GM21723 (cell line): ENCODE results near the gene PTPRM.
"Not testable (repeated sequence)": the region's sequence is repeated elsewhere in the genome, so short reads cannot be mapped to it uniquely, and the experiment has no call there.

ENCODE experiments used
- ATAC-seq: cut with Tn5 transposase; IDR thresholded peaks from one replicate; pipeline ENCODE4 v1.9.1; 2021; ENCODE audit warnings: mild to moderate bottlenecking, moderate library complexity; ENCODE audit not compliant: unreplicated experiment

PTPRM gene

DNA sequence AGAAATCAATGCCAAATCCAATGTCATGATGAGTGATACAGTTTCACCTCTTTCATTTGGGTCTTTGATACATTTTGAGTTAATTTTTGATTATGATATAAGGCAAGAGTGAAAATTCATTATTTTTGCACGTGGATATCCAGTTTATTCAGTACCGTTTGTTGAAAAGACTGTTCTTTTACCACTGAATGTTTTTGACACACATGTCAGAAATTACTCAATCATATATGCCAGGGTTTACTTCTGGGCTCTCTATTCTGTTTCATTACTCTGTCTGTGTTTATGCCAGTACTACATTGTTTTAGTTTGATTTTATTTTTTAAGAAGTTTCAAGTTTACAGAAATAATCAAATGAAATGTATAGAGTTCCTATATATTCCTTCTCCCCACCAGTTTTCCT lies 154.4 kb downstream of the PTPRM start:
- no peak for ATAC-seq

DNA sequence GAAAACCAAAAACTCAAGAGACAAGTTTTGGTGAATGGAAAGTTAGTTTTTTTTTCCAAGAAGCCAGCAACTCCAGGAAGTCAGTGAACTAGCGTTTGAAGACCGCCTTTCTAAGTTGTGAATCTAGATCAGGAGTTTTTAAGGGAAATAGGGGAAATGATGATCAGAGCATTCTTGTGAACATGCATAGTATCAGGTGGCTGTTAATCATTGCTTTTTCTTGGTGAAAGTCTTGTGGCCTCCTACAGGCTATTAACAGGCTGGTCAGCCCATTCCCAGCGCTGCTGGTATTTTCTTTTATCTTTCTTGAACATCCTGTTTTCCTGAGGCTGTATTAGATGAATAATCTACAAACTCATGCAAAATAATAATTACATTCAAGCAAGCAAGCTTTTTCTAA lies 155.8 kb downstream of the PTPRM start:
- ATAC-seq = no peak

DNA sequence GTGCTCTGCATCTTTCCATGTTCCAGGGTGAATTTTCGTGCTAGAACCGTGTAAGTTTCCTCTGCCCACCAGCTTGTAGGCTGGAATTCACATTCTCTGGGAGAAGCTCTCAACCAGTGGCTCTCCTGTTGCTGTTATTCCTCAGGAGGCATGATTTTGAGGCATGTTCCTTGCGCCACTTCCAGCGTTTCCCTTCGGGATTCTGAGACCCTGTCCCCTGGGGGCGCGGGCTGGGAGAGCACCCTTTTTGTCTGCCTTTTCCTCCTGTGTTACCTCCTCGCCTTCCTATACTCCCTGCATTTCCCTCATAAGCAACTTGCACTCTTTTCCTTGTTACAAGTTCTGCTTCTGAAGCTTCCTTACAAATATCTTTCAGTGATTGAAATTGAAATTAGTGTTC lies 156.4 kb downstream of the PTPRM start:
- no peak for ATAC-seq

DNA sequence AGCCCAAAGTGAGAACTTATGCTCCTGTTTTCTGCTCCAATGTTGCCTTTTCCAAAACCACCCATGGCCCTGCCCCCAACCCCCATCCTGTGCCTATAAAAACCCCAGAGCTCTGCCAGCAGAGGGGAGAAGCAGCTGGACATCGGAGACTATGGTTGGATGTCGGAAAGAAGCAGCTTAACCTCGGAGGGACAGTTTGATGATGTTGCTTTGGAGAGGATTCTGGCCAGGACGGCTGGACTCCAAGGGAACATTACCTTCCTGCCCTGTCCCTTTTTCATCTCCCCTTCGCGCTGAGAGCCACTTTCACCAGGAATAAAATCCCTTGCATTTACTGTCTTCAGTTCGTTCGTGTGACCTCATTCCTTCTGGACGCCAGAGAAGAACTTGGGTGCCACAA lies 158.4 kb downstream of the PTPRM start:
- ATAC-seq = no peak

DNA sequence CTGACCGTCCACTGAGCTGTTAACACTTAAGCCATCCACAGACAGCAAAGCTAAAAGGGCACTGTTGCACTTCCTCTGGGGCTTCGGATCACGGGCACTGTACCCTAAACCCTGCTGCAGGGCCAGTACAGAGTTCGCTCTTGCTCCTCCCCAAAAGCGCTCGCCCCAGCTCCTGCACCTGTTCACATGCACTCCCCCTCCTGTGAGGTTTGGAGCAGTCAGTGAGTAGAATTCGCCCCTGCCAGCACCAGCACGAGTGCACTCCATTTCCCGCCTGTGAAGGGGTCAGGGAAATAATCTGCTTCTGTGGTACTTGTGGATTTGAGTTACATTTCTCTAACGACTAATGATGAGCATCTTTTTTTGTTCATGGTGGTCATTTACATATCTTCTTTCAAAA lies 158.8 kb downstream of the PTPRM start:
- ATAC-seq = no peak

DNA sequence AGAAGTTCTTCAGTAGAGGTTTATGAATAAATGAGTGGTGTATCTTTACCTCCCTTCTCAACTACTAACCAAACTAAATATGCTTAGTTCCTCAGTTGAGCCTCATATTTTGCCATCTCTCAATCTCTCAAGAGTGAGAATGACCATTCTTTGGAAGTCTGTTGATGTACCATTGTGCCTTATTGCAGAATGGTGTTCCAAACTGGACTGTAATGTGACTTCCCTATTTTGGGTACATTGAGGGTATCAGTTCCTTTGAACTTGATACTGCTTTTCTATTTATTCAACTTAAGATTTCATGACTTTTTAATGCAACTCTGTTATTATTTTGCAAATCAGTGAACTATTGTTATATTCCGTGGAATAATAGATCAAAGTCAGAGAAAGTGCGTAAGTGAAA lies 159.4 kb downstream of the PTPRM start:
- no peak for ATAC-seq

DNA sequence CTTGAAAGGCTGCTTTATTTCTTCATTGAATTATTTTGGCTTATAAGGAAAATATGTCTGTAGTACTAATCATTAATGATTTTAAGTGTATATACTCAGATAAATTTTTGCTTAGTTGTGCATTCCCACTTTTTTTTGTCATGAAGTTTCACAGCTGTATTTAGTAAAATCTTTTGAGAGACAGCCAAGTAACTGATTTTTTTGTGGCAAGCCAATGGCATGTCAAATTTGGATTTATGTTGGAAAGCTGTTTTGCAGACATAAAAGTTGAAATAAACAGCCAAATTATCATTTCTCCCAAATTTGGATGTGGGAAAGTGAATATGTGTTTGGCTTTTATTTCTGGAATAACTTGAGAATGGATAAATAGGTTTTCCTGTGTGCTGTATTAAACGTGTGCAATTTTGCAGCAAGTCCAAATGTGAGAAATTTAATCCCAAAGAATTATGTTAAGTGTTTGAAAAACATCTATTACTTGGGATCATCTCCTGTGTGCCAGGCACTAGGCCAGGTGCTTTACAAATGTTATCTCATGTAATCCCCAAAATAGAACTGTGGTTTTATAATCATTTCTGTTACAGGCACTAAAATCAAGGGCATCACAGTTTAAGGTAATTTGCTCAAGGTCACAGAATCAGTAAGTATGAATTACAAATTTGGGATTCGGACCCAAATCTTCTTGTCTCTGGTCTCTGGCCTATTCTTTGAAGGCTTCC lies 160.4 kb downstream of the PTPRM start:
- no peak for ATAC-seq

DNA sequence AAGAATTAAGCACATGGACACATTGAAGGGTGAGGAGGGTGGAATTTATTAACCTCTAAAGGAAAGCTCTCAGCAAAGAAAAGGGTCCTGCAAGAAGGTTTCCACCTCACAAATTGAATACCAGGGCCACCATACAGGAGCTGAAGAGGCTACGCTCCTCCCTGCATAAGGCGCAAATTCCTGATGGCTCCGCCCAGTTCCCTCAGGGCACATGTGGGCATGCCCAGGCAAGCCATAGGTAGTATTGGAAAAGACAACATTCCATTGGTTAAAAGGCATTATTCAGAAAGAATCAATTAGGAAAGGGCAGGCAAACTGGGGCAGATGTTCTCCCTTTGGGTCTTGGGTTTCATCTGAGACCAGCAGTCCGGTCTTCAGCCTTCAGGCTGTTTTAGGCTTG lies 161.2 kb downstream of the PTPRM start:
- no peak for ATAC-seq

DNA sequence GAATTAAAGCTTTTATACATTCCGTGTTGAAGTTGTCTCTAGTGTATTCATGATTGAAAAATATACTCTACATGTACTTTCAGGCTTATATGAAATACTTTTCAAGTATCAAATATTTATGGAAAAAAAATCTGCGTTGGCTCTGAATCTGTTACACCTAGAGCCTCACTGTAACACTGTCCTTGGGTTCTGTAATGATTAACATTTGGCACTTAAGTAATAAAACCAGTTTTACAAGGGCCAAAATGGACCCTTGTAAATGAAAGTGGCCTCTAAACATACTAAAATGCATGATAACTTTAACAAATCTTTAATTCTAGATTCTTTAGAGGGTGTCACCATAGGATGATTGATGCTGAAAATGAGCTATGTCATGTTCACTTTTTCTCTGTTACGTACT lies 162.8 kb downstream of the PTPRM start:
- no peak for ATAC-seq

DNA sequence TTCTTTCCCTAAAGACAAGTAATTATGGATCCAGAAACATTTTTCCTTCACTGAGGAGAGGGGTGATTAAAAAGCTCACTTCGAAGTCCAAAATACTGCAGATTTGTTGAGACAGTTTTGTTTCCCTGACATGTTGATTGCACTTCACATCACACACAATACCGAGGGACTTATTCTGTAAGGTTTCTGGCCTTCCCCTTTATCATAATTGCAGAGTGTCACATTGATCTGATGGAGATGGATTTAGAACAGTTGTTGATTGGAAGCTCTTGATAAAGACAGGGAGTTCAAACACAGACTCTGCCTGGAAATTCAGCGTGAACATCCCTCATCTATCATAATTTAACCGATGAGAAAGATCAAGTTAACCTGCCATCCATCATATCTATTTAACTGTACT lies 163.6 kb downstream of the PTPRM start:
- ATAC-seq = no peak

DNA sequence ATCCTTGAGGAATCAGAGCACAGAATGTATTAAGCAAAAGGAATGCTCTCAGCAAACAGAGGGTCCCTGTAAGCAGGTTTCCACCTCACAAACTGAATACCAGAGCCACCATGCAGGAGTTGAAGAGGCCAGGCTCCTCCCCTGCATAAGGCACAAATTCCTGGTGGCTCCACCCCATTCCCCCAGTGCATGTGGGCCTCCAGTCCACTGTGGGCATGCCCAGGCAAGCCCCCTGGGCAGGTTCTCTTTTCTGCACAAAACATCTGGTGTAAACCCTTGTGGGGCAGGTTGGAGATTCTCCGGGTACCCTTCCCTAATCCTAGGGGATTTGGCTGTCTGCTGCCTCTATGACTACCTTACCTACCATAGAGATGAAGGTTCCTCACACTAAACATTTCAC lies 166.5 kb downstream of the PTPRM start:
- no peak for ATAC-seq

DNA sequence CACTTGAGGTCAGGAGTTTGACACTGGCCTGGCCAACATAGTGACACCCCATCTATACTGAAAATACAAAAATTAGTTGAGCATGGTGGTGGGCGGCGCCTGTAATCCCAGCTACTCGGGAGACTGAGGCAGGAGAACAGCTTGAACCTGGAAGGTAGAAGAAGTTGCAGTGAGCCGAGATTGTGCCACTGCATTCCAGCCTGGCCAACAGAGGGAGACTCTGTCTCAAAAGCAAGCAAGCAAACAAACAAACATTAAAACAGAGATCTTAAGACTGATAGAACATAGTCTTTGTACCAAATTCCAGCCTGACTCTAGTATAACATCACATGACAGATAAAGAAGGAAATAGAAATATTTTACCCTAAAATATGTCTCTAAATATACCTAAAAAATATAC lies 168.1 kb downstream of the PTPRM start:
- ATAC-seq = no peak

DNA sequence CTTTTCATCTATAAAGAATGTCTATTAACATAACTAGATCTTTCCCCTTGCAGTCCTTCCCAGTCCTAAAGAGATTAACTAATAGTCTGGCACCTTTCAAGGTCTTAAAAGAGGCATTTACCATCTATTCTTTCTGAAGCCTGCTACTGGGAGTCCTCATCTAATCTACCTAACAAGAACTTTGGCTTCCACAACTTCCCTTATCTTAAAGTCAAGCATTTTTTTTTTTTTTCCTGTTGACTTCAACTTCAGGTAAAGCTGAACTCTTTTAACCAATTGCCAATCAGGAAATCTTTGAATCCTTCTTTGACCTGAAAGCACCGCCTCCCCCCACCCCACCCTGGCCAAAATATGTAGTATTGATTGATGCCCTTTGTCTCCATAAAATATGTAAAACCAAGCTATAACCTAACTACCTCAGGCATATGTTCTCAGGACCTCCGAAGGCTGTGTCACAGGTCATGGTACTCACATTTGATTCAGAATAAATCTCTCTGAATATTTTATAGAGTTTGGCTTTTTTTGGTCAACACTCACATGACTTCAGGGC lies 168.6 kb downstream of the PTPRM start:
- no peak for ATAC-seq

DNA sequence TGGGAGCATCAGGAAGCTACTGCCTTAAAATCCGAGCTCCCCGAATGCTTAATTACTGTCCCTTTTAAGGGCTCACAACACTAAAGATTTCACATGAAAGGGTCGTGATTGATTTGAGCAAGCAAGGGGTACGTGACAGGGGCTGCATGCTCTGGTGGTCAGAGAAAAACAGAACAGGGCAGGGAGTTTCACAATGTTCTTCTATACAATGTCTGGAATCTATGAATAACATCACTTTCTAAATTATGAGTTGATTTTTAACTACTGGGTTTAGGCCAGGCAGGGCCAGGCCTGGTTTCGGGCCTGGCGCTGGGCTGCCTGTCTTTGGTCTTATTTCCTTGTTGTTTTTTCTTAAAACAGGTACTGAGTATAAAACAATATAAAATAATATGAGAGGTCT lies 169.4 kb downstream of the PTPRM start:
- not testable (repeated sequence) for ATAC-seq

DNA sequence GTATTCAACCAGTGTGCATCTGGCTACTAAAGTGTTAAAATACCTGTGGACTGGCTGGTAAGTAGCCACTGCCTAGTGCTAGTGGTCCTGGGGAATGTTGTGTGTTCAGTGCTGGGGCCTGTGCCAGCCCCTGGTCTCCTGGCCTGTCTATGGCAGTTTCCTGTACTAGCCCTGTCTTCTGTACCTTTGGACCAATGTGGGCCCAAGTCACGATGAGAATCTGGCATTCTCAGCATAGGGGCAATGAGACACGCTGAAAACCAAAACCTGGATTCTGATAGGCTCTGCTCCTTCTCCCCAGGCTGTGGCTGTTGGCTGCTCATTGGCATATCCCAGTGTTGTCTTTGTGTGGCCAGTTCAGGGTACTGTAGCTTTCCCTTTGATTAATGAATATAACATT lies 170.4 kb downstream of the PTPRM start:
- no peak for ATAC-seq

DNA sequence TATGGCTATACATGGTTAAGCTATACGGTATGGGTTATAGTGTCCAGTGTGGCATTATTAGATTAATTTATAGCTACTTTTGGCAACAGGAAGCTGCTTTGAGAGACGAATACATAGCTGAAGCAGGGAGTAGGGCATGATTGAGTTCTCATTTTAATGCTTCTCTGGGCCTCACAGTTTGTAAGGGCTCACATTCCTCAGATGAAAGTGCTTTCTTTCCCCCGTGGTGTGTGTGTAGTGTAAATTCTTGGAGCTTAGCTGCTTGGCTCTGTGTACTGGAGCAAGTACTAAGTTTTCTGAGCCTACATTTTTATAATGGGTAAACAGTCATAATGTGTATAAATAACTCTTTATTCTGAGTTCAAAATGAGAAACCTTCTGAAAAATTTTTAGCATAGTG lies 173.7 kb downstream of the PTPRM start:
- ATAC-seq = no peak

DNA sequence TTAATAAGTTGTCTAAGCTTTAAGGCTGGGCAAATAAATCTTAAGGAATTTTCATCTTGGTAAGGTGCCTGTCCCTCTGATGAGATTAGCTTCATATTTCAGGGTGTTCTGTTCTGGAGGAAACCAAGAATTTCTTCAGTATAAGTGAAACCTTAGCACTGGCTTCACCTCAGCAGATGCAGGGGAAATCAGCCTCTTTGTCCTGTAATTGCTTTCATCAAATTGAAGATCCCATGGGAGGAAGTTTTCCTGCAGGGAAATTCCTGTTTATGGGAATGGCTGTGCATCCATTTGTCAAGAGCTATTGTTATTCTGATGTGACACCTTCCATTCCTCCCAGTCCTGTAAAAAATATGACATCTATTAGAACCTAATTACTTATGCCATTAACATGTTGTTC lies 174.5 kb downstream of the PTPRM start:
- no peak for ATAC-seq

DNA sequence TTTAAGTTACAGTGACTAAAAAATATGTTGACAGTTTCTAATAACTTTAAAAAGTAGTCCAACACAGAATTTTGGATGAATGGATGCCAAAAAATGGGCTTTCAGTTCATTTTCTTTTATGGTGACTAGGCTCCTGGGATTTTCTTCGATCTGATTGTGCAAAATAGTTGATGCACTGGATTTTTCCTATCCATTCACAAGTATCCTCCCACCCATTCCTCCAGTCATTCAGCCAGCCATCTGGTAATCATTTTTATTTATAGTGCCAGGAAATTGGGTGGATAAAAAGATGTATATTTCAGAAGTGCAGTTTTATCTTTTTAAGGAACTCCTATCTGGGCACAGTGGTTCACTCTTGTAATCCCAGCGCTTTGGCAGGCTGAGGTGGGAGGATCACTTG lies 175.1 kb downstream of the PTPRM start:
- ATAC-seq = no peak

DNA sequence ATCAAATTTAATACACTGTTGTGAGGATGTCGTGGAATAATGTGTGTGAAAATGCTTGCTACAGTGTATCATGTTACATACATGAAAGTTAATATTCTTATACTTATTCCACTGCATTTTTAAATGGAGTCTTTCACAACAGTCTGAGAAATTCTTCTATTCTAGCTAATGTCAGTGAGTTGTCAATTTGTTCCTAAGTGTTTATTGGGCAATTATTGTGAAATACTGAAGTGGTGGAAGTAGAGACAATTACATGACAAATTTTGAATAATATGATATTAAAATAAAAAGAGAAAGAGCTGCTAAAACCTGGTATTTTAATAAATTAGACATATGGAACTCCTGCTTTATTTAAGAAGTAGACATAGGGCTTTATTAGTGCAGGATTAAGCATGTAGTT lies 176.1 kb downstream of the PTPRM start:
- no peak for ATAC-seq

DNA sequence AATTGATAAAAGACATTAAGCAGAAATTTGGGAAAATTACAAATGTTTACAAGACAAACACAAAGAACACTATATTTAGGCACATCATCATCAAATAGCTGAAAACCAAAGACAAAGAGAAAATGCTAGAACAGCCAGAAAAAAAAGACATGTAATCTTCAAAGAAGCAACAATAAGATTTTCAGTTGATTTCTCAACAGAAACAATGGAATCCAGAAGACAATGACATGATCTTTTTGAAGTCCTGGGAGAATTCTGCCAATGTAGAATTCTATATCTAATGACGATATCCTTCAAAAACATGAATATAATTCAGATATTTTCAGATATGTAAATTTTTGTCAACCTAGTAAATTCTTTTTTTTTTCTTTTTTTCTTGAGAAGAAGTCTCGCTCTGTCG lies 179.0 kb downstream of the PTPRM start:
- ATAC-seq = no peak

DNA sequence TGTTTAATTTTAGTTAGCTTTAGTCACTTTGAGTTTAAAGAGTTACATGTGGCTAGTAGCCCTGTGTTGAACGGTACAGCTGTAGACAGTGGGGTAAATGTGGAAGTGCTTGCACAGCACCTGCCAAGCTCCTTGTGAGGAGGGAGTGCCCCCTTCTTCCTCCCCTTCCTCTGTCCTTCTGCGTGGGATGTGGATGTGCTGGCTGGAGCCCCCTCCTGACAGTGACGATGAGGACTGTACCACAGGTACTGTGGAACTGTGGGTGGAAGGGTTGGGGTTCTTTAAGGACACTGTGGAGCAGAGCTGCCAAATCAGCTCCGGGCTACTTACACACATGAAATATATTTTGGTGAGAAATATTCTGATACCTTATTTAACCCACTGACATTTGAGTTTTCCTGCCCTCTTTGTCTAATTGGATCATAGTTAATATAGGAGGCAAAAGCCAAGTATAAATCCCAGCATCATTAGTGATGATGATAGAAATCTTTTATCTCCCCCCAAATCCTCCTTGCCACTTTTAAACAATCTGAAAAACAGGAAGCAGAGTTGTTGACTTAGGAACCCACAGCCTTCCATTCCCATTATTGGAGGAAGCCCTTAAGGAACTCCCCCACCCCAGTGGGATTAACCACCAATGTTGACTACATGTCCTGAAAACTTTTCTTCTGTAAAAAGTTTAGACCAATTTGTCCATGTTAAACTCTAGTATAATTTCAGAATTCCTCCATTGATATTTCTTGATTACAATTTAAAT lies 181.3 kb downstream of the PTPRM start:
- no peak for ATAC-seq

DNA sequence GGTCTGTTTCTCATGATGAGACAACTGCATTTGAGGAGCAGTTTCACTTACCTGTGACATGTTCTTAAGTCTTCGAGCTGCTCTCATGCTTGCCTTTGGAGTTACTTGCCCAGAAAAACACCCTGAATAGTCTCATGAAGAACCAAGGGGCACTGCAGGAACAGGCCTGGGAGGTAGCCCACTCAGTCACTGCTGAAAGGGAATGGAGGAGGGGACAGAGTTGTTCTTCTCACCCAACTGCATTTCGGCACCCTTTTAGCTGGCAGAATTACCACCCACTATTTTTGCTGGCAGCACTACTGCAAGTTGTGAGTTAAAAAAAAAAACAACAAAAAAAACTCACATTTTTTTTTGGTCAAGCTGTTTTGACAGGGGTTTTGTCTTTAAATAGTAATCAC lies 181.9 kb downstream of the PTPRM start:
- ATAC-seq = no peak
